22Rv1 (cell line): ENCODE results near the gene GBGT1.

Source experiments
- H3K27ac ChIP-seq: fragments of 450-650 bp; 2 replicates; pipeline ENCODE4 v1.5.1; 2017
- ZFX ChIP-seq: fragments of 450-650 bp; IDR thresholded peaks from 2 replicates; pipeline ENCODE4 v1.6.1; 2017; ENCODE audit warnings: antibody characterized with exemption, borderline replicate concordance
- TF ChIP-seq, protein P1 (sequence below): fragments of 450-650 bp; IDR thresholded peaks from 2 replicates; pipeline ENCODE4 v1.5.1; 2017; ENCODE audit warnings: mild to moderate bottlenecking

Gene GBGT1

GRCh38 chr9:133167096-133167730, 3.5 kb upstream of the GBGT1 start:
- TF ChIP-seq, protein P1, sequence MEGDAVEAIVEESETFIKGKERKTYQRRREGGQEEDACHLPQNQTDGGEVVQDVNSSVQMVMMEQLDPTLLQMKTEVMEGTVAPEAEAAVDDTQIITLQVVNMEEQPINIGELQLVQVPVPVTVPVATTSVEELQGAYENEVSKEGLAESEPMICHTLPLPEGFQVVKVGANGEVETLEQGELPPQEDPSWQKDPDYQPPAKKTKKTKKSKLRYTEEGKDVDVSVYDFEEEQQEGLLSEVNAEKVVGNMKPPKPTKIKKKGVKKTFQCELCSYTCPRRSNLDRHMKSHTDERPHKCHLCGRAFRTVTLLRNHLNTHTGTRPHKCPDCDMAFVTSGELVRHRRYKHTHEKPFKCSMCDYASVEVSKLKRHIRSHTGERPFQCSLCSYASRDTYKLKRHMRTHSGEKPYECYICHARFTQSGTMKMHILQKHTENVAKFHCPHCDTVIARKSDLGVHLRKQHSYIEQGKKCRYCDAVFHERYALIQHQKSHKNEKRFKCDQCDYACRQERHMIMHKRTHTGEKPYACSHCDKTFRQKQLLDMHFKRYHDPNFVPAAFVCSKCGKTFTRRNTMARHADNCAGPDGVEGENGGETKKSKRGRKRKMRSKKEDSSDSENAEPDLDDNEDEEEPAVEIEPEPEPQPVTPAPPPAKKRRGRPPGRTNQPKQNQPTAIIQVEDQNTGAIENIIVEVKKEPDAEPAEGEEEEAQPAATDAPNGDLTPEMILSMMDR: no peak
- no peak for TF ChIP-seq ZFX
- no peak overlapping the region for H3K27ac ChIP-seq

DNA sequence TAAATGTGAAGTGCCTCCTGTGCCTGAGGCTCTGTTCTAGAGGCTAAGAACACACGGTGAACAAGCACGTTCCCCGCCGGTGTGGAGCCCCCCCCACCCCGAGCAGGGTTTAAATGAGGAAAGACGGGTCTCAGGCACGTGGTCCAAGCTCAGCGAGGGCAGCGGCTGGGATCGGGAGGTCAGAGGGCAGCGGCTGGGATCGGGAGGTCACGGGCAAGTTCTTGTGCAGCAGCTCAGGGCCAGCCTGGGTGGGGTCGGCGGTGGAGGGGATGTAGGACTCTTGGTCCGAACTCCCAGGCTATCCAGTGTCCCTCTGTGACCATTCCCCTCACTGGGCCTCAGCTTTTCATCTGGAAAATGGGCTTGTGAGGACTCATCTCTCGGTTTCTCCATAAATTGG, 2.7 kb upstream of the GBGT1 start:
- no peak overlapping the region for H3K27ac ChIP-seq
- TF ChIP-seq, protein P1: no peak
- no peak for TF ChIP-seq ZFX

GRCh38 chr9:133165452-133165730, 1.7 kb upstream of the GBGT1 start:
- no peak for TF ChIP-seq ZFX
- TF ChIP-seq, protein P1: no peak
- H3K27ac ChIP-seq: no peak overlapping the region

- no peak overlapping the region for H3K27ac ChIP-seq
- TF ChIP-seq, protein P1: no peak
- no peak for TF ChIP-seq ZFX
Observed at GRCh38 chr9:133164191-133164590, 477 bp upstream of the GBGT1 start.

- no peak overlapping the region for H3K27ac ChIP-seq
- TF ChIP-seq, protein P1: no peak
- no peak for TF ChIP-seq ZFX
Observed at GRCh38 chr9:133162861-133163503, 732 bp downstream of the GBGT1 start.

DNA sequence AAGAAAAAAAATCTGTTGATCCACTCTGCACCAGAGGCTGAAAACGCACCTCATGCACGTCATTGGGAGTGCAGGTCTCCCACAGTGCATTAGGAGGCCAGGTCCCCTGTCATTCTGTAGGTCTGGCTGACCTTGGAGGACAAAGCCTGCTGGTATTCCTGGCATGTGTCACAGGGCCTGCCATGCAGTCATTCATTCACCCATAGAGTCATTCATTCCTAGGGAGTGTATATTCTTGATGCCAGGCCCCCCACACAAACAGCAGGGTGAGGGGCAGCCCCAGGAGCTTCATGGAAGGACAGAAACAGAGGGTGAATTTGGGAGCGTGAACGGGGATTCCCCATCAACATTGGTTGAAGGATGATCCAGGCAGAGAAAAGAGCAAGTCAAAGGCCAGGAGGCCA, 2.2 kb downstream of the GBGT1 start:
- TF ChIP-seq, protein P1: no peak
- no peak for TF ChIP-seq ZFX
- H3K27ac ChIP-seq: no peak overlapping the region

DNA sequence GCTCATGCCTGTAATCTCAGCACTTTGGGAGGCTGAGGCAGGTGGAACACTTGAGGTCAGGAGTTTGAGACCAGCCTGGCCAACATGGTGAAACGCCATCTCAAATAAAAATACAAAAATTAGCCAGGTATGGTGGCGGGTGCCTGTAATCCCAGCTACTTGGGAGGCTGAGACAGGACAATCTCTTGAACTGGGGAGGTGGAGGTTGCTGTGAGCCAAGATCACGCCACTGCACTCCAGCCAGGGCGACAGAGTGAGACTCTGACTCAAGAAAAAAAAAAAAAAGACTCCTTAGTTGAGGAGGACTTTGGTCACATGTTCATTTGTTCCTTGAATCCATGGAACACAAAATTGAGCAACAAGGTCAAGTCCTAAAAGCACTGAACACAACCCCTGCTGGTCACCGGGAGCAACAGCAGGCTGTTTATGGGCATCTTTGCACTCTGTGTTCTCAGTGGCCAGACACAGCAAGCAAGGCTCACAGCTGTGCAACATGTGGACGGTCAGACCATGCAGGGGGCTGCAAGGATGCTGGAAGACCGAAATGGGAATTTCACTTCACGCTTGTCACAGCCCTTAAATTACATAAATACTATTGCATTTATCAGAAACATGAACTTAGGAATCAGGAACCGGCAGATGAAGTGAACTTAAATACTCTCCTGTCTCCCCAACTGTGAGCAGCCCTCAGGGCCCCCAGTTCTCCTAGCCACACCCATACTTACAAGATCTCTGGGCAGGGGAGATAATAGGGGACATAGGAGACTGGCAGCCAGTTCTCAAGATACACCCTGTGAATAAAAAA, 2.8 kb downstream of the GBGT1 start:
- TF ChIP-seq, protein P1: peak; percentile 81
- no peak for TF ChIP-seq ZFX
- H3K27ac ChIP-seq: no peak overlapping the region
